T-helper 1 cell treated with Interleukin-12 subunit alpha and Interleukin-12 subunit beta and Interleukin-4 antibody, amounts not matched to agents 30 ng/mL and 1 ng/mL, for 36 hours (primary cell): ENCODE data around the gene COL24A1. TPM values are rescaled to one million over a fixed set of nuclear protein-coding genes. Genes with fewer than 3 reads are reported as not detected.
"Not testable (repeated sequence)": the region's sequence is repeated elsewhere in the genome, so short reads cannot be mapped to it uniquely, and the experiment has no call there.

Experiments
- intact Hi-C: fragments of 100-400 bp; cut with micrococcal nuclease; formaldehyde crosslinking; loops from one replicate; pipeline ENCODE4 v1.15.1; 2024
- total RNA-seq: library from RNA; stranded (reverse); gene quantifications from 2 replicates; pipeline ENCODE4 v1.2.3, GENCODE V29; 2022

COL24A1 gene
- total RNA-seq, 1 donor from 2014 or later, result 0.02 TPM

GRCh38 chr1:85822696-85823095 is 333.9 kb downstream of the COL24A1 start:
- intact Hi-C loops, result no loop called here

DNA sequence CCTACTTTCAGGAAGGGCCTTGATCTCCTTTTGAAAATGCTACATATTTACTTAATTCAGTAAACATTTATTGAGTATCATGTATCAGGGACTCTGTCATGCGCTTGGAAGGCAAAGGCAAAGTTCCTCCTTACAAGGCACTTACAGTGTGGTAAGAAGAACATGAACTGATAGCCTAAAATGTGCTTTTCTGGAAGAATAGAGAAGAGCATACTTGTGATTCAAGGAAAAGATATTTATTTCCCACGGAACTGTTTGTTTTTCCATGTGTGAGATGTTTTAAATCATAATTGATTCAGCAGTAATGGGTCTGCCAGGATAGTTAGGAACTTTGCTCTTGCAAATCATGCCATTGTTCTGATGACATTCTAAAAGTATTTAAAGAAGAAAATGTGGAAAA is 338.2 kb downstream of the COL24A1 start:
- intact Hi-C loops, result no loop called here

- intact Hi-C loops, result no loop called here
Observed at GRCh38 chr1:85816606-85817005, 340.0 kb downstream of the COL24A1 start.

GRCh38 chr1:85815906-85816305 is 340.7 kb downstream of the COL24A1 start:
- intact Hi-C loops, result no loop called here

- intact Hi-C loops, result no loop called here
Observed at GRCh38 chr1:85806236-85806965, 350.2 kb downstream of the COL24A1 start.

DNA sequence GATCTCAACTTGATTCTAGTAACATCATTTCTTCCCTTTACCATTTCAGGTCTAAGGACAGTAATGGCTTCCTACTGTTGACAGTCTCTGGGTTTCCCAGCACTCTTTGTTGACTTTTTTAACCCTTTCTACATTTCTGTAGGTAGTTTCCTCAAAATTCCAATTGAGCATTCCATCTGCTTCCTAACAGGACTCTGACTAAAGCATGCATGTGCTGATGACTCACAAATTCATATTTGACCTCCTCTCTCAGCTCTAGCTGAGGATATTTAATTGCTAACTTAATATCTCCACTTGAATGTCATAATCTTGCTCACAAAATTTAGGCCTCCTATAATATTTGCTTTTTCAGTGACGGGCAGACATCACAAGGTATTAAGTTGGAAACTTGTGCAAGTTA is 355.1 kb downstream of the COL24A1 start:
- intact Hi-C loops, result no loop called here

- intact Hi-C loops, result no loop called here
Observed at GRCh38 chr1:85799737-85800136, 356.8 kb downstream of the COL24A1 start.

- intact Hi-C loops, result no loop called here
Observed at GRCh38 chr1:85798419-85798818, 358.2 kb downstream of the COL24A1 start.

DNA sequence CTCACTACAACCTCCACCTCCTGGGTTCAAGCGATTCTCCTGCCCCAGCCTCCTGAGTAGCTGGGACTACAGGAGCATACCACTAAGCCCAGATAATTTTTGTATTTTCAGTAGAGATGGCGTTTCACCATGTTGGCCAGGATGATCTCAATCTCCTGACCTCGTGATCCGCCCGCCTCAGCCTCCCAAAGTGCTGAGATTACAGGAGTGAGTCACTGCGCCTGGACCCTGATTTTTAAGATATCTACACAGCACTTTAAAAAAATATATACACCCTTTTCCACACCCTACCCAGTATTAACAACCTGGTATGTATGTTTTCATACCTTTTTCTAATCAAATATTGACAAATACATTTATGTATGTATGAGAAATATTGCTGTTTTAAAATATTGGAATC is 379.6 kb downstream of the COL24A1 start:
- intact Hi-C loops, result not testable (repeated sequence)

- intact Hi-C loops, result no loop called here
Observed at GRCh38 chr1:85762804-85763203, 393.8 kb downstream of the COL24A1 start.

DNA sequence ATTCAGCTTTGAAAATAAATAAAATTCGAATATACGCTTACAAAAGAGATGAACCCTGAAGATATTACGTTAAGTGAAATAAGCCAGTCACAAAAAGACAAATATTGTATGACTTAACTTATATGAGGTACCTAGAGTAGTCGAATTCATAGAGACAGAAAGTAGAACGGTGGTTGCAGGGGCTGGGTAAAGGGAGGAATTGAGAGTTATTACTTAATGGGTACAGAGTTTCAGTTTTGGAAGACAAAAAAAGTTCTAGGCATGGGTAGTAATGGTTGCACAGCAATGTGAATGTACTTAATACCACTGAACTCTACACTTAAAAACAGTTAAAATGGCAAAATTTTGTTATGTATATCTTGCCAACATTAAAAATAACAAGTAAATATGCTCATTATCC is 399.7 kb downstream of the COL24A1 start:
- intact Hi-C loops, result no loop called here

DNA sequence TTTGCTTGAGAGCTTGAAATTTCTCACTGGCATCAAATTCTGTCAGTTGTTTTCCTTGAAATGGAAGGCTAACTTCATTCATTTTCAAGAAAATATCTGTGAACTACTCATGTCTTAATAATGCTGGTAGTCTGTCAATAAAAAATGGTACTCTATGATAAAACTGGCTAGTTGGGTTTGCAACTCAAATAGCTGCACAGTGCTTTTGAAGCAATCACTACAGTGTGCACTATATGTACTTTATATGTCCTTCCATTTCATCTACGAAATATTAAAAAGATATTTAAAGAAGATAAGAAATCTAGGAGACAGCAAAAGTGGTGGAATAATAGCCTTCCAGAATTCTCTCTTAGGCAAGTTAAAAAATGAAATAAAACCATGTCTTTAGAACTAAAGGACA is 408.5 kb downstream of the COL24A1 start:
- intact Hi-C loops, result no loop called here

DNA sequence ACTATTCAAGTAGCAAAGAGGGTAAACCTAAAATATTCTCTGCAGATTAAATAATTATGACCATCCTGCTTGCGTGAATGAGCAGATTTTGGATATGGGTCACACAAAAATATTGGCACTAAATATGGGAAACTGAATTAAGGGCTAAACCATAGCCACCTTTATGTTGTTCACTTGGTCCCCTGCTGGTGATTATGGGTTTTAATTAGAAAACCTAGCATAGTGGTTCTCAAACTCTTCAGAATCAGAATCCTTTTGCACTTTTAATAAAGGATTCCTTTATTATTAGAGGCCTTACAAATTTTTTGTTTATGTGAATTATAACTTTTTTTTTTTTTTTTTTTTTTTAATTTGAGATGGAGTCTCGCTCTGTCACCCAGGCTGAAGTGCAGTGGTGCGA is 409.8 kb downstream of the COL24A1 start:
- intact Hi-C loops, result no loop called here

DNA sequence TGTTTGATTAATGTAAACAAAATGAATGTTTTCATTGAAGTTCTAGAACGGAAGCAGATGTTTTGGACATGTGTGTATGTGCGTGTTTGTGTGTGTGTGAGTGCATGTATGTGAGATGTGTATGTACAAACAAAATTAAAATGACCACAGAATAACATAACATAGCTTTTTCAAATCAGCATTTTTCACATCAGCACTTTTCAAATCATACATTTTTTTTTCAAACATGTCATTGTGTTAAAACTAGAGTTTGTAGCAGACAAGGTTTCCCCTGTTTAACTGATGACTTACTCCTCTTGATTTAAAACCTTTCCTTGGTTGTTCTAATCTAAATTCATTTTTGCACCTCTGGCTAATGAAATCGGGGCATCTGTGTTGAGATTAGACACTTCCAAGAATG is 412.8 kb downstream of the COL24A1 start:
- intact Hi-C loops, result no loop called here

GRCh38 chr1:85734931-85735330 is 421.6 kb downstream of the COL24A1 start:
- intact Hi-C loops, result no loop called here

GRCh38 chr1:85718678-85719340 is 437.8 kb downstream of the COL24A1 start:
- intact Hi-C loops, result no loop called here

GRCh38 chr1:85714418-85715114 is 442.0 kb downstream of the COL24A1 start:
- intact Hi-C loops, result not testable (repeated sequence)

DNA sequence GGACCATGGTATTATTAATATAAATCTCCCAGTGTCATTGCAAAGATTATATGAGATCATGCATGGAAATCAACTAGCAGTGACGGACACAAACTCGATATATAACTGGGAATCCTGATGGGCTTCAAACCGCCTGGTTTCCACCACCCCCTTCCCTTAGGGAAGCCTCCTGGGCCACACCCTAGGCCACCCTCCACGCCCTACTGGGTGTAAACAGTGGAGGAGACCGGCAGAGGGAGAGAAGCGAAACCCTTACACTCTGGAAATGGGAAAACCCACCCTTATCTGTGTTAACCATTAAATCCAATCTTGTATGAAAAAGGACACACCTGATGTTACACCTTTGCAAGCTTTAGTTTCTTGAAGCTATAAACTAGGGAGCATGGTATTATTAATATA is 447.7 kb downstream of the COL24A1 start:
- intact Hi-C loops, result loop anchor here (1.0 to 10.0 kb wide), 19 partner anchors 13 to 1614 kb away; partner anchors contain the start of genes BCL10, C1orf52, CTBS and GNG5

- intact Hi-C loops, result loop anchor here (1.0 to 10.0 kb wide), 19 partner anchors 12 to 1613 kb away; partner anchors contain the start of genes BCL10, C1orf52, CTBS and GNG5
Observed at GRCh38 chr1:85707990-85708828, 448.4 kb downstream of the COL24A1 start, which contains the start of gene ZNHIT6. ZNHIT6 (minus strand) TSS chr1:85708433; CDS start chr1:85708284, 149 bp downstream.

- intact Hi-C loops, result loop anchor here (5.0 to 10.0 kb wide), 5 partner anchors 690 to 1613 kb away; partner anchors contain the start of genes HS2ST1, MCOLN2, ODF2L and PRKACB
Observed at GRCh38 chr1:85707267-85707989, 449.1 kb downstream of the COL24A1 start.
